HepG2 (cell line): ENCODE data around the gene KTN1. TPM values are rescaled to one million over a fixed set of nuclear protein-coding genes. Genes with fewer than 3 reads are reported as not detected.

Experiments used
- ATAC-seq: fragments of 200-7000 bp; cut with Tn5 transposase; 3 replicates; pipeline ENCODE4 v1.9.1; 2020; ENCODE audit warnings: mild to moderate bottlenecking, moderate library complexity
- BruUV-seq: library from RNA; stranded (reverse); fragments of 400-500 nt; replicated peaks from 2 replicates; lab custom pipeline; 2021; lab: Mats Ljungman, UMichigan
- CTCF ChIA-PET: fragments of 300-600 bp; formaldehyde crosslinking; extraction: SDS; loops from one replicate; lab custom pipeline; 2021; ENCODE audit warnings: low total read pairs, inconsistent platforms, low intra/inter-chr PET ratio; lab: Yijun Ruan, JAX
- POLR2A ChIA-PET: fragments of 350-600 bp; sonication (Branson Sonifier 250); formaldehyde crosslinking; loops from one replicate; lab custom pipeline; 2020; ENCODE audit warnings: antibody characterized with exemption, inconsistent platforms; lab: Yijun Ruan, JAX
- DNase-seq: peaks from one replicate; pipeline ENCODE4 v3.0.0-alpha.2; 2015; ENCODE audit warnings: low spot score
- FAIRE-seq: peaks from 3 replicates; lab custom pipeline; 2011; peaks lifted over from hg19 to GRCh38; lab: Jason Lieb, UNC
- H2AFZ ChIP-seq: one replicate; pipeline ENCODE4 v1.6.1; 2011; ENCODE audit warnings: low read length, inconsistent platforms
- H3K27ac ChIP-seq: fragments of 300-600 bp; 3 replicates; pipeline ENCODE4 v1.8.0; 2011; ENCODE audit warnings: mixed run types, mild to moderate bottlenecking, mixed read lengths, low read length, inconsistent platforms; ENCODE audit not compliant: insufficient read depth; ENCODE audit errors: extremely low read length
- H3K27me3 ChIP-seq, 2 experiments: fragments of 200-600 bp in 1 of 2; 2 replicates in 1 of 2; 3 replicates in 1 of 2; pipeline versions ENCODE4 v1.6.0 to v1.8.0; 2011; ENCODE audit warnings: low read length in 2 of 2, mild to moderate bottlenecking in 2 of 2, moderate library complexity in 2 of 2, inconsistent platforms in 1 of 2; ENCODE audit not compliant: insufficient read depth in 2 of 2, control insufficient read depth in 1 of 2
- H3K36me3 ChIP-seq, 2 experiments: fragments of 200-600 bp in 1 of 2; replicated peaks in 1 of 2; 2 replicates in 1 of 2; 3 replicates in 1 of 2; pipeline versions ENCODE4 v1.5.1 to v1.8.0; 2011; ENCODE audit warnings: low read length in 2 of 2, inconsistent platforms in 1 of 2; ENCODE audit not compliant: insufficient read depth in 2 of 2, control insufficient read depth in 1 of 2
- H3K4me1 ChIP-seq: 2 replicates; pipeline ENCODE4 v1.5.1; 2012; ENCODE audit warnings: low read length, inconsistent platforms; ENCODE audit not compliant: insufficient read depth
- H3K4me2 ChIP-seq: 2 replicates; pipeline ENCODE4 v1.6.0; 2011; ENCODE audit warnings: low read depth, low read length, inconsistent platforms
- H3K4me3 ChIP-seq, 3 experiments: fragments of 200-600 bp in 1 of 3; sonication (generic), shearing (Covaris generic) in 1 of 3; replicated peaks in 1 of 3; 2 replicates each; pipeline ENCODE4 v1.5.1; 2011 to 2016; ENCODE audit warnings: low read length in 3 of 3, inconsistent platforms in 2 of 3, low read depth in 2 of 3, mild to moderate bottlenecking in 2 of 3, control low read depth in 1 of 3, mixed read lengths in 1 of 3; ENCODE audit not compliant: insufficient read depth in 1 of 3
- H3K79me2 ChIP-seq: one replicate; pipeline ENCODE4 v1.6.1; 2011; ENCODE audit warnings: low read length, inconsistent platforms; ENCODE audit not compliant: insufficient read depth
- H3K9ac ChIP-seq: 2 replicates; pipeline ENCODE4 v1.6.0; 2011; ENCODE audit warnings: mild to moderate bottlenecking, low read depth, low read length, inconsistent platforms; ENCODE audit not compliant: insufficient read depth
- H3K9me3 ChIP-seq: 2 replicates; pipeline ENCODE4 v1.5.1; 2012; ENCODE audit warnings: mild to moderate bottlenecking, low read length
- H4K20me1 ChIP-seq: 2 replicates; pipeline ENCODE4 v1.6.0; 2011; ENCODE audit warnings: inconsistent platforms, mild to moderate bottlenecking, low read length, moderate library complexity; ENCODE audit not compliant: insufficient read depth
- FOXK1 ChIP-seq: sonication (generic); formaldehyde crosslinking; IDR thresholded peaks from 2 replicates; pipeline ENCODE4 v1.4.0; 2020; ENCODE audit warnings: low read depth, missing genetic modification reagents, borderline replicate concordance
- FOXP1 ChIP-seq, 2 experiments: fragments of 450-650 bp in 1 of 2; IDR thresholded peaks; 2 replicates each; pipeline ENCODE4 v1.6.1; 2017 to 2018; ENCODE audit warnings: antibody characterized with exemption in 1 of 2
- GATA4 ChIP-seq: sonication (generic); IDR thresholded peaks from 2 replicates; pipeline ENCODE4 v1.6.1; 2016; ENCODE audit warnings: antibody characterized with exemption, low read depth, borderline replicate concordance
- MAFF ChIP-seq: IDR thresholded peaks from 2 replicates; pipeline ENCODE4 v1.6.1; 2011; ENCODE audit warnings: low read depth, low read length, improper control_type of control experiment
- MTF1 ChIP-seq: sonication (generic); formaldehyde crosslinking; IDR thresholded peaks from 2 replicates; pipeline ENCODE4 v1.5.0; 2020; ENCODE audit warnings: missing genetic modification reagents
- NPAS2 ChIP-seq: sonication (generic); formaldehyde crosslinking; IDR thresholded peaks from 2 replicates; pipeline ENCODE4 v1.8.0; 2022; ENCODE audit warnings: mild to moderate bottlenecking, missing genetic modification reagents, borderline replicate concordance
- RNF2 ChIP-seq: fragments of 450-650 bp; conservative IDR thresholded peaks from 2 replicates; pipeline ENCODE4 v1.6.1; 2016; ENCODE audit warnings: low read depth
- SIX1 ChIP-seq: sonication (generic); formaldehyde crosslinking; IDR thresholded peaks from 2 replicates; pipeline ENCODE4 v1.4.0; 2020; ENCODE audit warnings: missing genetic modification reagents, borderline replicate concordance
- YEATS2 ChIP-seq: sonication (generic); formaldehyde crosslinking; IDR thresholded peaks from 2 replicates; pipeline ENCODE4 v1.4.0; 2020; ENCODE audit warnings: missing genetic modification reagents, borderline replicate concordance
- ZFP1 ChIP-seq: IDR thresholded peaks from 2 replicates; pipeline ENCODE4 v1.6.1; 2016
- ZNF367 ChIP-seq: sonication (generic); formaldehyde crosslinking; IDR thresholded peaks from 2 replicates; pipeline ENCODE4 v1.4.0; 2020; ENCODE audit warnings: missing genetic modification reagents, borderline replicate concordance
- ZNF644 ChIP-seq: IDR thresholded peaks from 2 replicates; pipeline ENCODE4 v1.6.1; 2016; ENCODE audit warnings: low read depth
- ZSCAN12 ChIP-seq: sonication (generic); formaldehyde crosslinking; IDR thresholded peaks from 2 replicates; pipeline ENCODE4 v1.9.0; 2021; ENCODE audit warnings: mild to moderate bottlenecking, missing genetic modification reagents
- in situ Hi-C: cut with HindIII; loops from 2 replicates; pipeline ENCODE4 v1.10.0; 2017; ENCODE audit warnings: low pct_unique_long_range_greater_than_20kb; ENCODE audit not compliant: extremely low pct_ligation_motif_present
- intact Hi-C: fragments of 100-400 bp; cut with micrococcal nuclease; formaldehyde crosslinking; loops from one replicate; pipeline ENCODE4 v1.10.0; 2022; ENCODE audit not compliant: unreplicated experiment
- polyA plus RNA-seq, 8 experiments: library from polyadenylated mRNA; depleted of rRNA in 3 of 8; stranded (reverse) in 7 of 8; unstranded in 1 of 8; fragments of >200 nt; fragmentation: Illumina TruSeq in 4 of 8; extraction: Trizol in 4 of 8; gene quantifications; 2 replicates each; pipeline versions ENCODE4 v1.2.1 to v1.2.3, GENCODE V29; 2011 to 2016; ENCODE audit warnings: low read depth in 4 of 8, missing spikeins in 1 of 8, mixed read lengths in 1 of 8; ENCODE audit not compliant: insufficient read depth in 1 of 8
- total RNA-seq, 5 experiments: library from RNA; depleted of rRNA; stranded (reverse); fragments of >200 nt; fragmentation: Illumina TruSeq; extraction: Trizol; gene quantifications; 2 replicates each; pipeline ENCODE4 v1.2.3, GENCODE V29; 2016; ENCODE audit warnings: low read depth in 1 of 5
- TF ChIP-seq, protein P1 (sequence below): sonication (generic); formaldehyde crosslinking; IDR thresholded peaks from 2 replicates; pipeline ENCODE4 v1.4.0; 2020; ENCODE audit warnings: missing genetic modification reagents
- TF ChIP-seq, protein P2 (sequence below): sonication (generic); formaldehyde crosslinking; IDR thresholded peaks from 2 replicates; pipeline ENCODE4 v1.9.0; 2021; ENCODE audit warnings: missing genetic modification reagents, mild to moderate bottlenecking, borderline replicate concordance
- TF ChIP-seq, protein P3 (sequence below): sonication (generic); formaldehyde crosslinking; IDR thresholded peaks from 2 replicates; pipeline ENCODE4 v1.8.1; 2023; ENCODE audit warnings: mild to moderate bottlenecking, inconsistent platforms, moderate library complexity, missing genetic modification reagents, borderline replicate concordance
- TF ChIP-seq, protein P4 (sequence below): sonication (generic); formaldehyde crosslinking; IDR thresholded peaks from 2 replicates; pipeline ENCODE4 v1.4.0; 2020; ENCODE audit warnings: missing genetic modification reagents, borderline replicate concordance

The KTN1 gene
- total and polyA plus RNA-seq, 2 of the 13 experiments (the other 11 are each of a cell fraction or from before 2014, with no cell fraction given), result 60.6 to 169 TPM

DNA sequence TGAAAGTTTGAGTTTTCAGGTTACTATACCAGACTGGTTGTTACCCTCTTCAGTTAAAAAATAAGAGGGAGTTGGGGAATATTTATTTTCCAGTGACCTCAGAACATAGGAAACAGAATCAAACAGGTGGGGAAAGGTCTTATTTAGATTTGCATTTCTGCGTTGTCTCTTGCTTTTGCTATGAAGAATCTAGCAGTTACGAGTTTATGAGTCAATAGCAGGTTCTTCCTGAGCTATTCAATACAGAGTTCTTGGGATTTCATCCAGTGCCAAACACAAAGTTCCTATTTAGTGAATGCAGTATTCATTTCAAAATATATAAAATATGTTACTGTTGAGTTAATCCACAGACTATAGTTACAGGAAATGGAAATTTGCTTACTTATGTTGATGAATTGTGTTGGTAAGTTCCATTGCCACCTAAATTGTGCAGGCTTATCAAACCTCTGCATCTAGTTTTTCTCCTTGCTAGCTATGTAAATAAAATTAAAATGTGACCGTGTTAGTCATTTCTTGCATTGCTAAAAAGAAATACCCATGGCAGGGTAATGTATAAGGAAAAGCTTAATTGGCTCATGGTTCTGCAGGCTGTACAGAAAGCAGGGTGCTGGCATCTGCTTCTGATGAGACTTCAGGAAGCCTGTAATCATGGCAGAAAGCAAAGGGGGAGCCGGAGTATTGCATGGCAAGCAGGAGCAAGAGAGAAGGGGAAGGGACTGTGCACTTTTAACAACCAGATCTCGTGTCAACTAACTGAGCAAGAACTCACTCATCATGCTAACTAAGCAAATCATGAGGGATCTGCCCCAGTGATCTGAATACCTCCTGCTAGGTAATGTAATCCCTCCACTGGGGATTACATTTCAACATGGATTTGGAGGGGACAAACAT lies 110.2 kb downstream of the KTN1 start (continued):
- TF ChIP-seq, protein P1, sequence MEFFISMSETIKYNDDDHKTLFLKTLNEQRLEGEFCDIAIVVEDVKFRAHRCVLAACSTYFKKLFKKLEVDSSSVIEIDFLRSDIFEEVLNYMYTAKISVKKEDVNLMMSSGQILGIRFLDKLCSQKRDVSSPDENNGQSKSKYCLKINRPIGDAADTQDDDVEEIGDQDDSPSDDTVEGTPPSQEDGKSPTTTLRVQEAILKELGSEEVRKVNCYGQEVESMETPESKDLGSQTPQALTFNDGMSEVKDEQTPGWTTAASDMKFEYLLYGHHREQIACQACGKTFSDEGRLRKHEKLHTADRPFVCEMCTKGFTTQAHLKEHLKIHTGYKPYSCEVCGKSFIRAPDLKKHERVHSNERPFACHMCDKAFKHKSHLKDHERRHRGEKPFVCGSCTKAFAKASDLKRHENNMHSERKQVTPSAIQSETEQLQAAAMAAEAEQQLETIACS (CRISPR knock-in tag), result no peak
- TF ChIP-seq MAFF, result no peak
- TF ChIP-seq RNF2, result no peak
- TF ChIP-seq ZFP1 (CRISPR knock-in tag), result no peak
- TF ChIP-seq NPAS2 (CRISPR knock-in tag), result no peak

DNA sequence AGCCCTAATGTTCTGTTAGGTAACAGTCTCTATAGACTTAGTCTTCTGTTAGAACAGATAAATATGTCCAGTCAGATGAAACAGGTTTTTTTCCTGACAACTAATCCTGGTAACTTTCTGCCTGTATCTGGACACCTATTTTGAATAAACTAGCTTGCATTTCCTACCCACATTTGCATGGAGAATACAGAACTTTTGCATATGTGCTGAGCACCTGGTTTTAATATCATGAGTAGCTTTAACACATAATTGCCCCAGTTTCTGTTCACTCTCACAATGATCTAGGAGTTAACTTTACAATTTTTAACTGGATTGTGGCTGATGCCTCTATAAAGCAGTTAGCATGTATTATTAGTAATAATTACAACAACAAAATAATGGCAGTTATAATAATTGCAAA lies 111.7 kb downstream of the KTN1 start:
- H3K36me3 ChIP-seq, result 0 out of 5 replicates have a peak, but pooled peaks cover 0 to 3% of the 10 kb centered on the region in 2 experiments
- in situ Hi-C loops, result no loop called here
- H3K4me3 ChIP-seq, result no peak overlapping the region
- no peaks in the 10 kb centered on the region for H3K79me2 ChIP-seq
- ChIA-PET POLR2A (no interaction called here), CTCF (no interaction called here)
- no peak overlapping the region for H3K27ac ChIP-seq
- H4K20me1 ChIP-seq, result no peaks in the 10 kb centered on the region
- H3K9ac ChIP-seq, result no peak overlapping the region
- no peak overlapping the region for H2AFZ ChIP-seq
- ATAC-seq, result no peak
- no peak overlapping the region for H3K4me2 ChIP-seq
- H3K27me3 ChIP-seq, result no peaks in the 10 kb centered on the region
- FAIRE-seq, result no peak
- H3K9me3 ChIP-seq, result no peaks in the 10 kb centered on the region
- BruUV-seq, result no TSS peak
- no peaks in the 10 kb centered on the region for H3K4me1 ChIP-seq
- no peak for DNase-seq
- intact Hi-C loops, result no loop called here
- TF ChIP-seq ZNF367 (CRISPR knock-in tag) (no peak), ZSCAN12 (CRISPR knock-in tag) (no peak), ZNF644 (CRISPR knock-in tag) (no peak), FOXP1 (IDR thresholded peaks at IDR 0.05) (no peak), FOXP1 (CRISPR knock-in tag; IDR thresholded peaks at IDR 0.05) (no peak), MTF1 (CRISPR knock-in tag) (no peak), YEATS2 (CRISPR knock-in tag) (no peak), GATA4 (no peak), SIX1 (CRISPR knock-in tag) (no peak), FOXK1 (CRISPR knock-in tag) (no peak)
- TF ChIP-seq, protein P2, sequence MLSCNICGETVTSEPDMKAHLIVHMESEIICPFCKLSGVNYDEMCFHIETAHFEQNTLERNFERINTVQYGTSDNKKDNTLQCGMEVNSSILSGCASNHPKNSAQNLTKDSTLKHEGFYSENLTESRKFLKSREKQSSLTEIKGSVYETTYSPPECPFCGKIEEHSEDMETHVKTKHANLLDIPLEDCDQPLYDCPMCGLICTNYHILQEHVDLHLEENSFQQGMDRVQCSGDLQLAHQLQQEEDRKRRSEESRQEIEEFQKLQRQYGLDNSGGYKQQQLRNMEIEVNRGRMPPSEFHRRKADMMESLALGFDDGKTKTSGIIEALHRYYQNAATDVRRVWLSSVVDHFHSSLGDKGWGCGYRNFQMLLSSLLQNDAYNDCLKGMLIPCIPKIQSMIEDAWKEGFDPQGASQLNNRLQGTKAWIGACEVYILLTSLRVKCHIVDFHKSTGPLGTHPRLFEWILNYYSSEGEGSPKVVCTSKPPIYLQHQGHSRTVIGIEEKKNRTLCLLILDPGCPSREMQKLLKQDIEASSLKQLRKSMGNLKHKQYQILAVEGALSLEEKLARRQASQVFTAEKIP (CRISPR knock-in tag), result no peak
- TF ChIP-seq, protein P3, sequence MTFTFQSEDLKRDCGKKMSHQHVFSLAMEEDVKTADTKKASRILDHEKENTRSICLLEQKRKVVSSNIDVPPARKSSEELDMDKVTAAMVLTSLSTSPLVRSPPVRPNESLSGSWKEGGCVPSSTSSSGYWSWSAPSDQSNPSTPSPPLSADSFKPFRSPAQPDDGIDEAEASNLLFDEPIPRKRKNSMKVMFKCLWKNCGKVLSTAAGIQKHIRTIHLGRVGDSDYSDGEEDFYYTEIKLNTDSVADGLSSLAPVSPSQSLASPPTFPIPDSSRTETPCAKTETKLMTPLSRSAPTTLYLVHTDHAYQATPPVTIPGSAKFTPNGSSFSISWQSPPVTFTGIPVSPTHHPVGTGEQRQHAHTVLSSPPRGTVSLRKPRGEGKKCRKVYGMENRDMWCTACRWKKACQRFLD (CRISPR knock-in tag), result no peak
- TF ChIP-seq, protein P4, sequence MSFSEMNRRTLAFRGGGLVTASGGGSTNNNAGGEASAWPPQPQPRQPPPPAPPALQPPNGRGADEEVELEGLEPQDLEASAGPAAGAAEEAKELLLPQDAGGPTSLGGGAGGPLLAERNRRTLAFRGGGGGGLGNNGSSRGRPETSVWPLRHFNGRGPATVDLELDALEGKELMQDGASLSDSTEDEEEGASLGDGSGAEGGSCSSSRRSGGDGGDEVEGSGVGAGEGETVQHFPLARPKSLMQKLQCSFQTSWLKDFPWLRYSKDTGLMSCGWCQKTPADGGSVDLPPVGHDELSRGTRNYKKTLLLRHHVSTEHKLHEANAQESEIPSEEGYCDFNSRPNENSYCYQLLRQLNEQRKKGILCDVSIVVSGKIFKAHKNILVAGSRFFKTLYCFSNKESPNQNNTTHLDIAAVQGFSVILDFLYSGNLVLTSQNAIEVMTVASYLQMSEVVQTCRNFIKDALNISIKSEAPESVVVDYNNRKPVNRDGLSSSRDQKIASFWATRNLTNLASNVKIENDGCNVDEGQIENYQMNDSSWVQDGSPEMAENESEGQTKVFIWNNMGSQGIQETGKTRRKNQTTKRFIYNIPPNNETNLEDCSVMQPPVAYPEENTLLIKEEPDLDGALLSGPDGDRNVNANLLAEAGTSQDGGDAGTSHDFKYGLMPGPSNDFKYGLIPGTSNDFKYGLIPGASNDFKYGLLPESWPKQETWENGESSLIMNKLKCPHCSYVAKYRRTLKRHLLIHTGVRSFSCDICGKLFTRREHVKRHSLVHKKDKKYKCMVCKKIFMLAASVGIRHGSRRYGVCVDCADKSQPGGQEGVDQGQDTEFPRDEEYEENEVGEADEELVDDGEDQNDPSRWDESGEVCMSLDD (CRISPR knock-in tag), result no peak
